ENCODE data around the gene CLOCK. TPM values are rescaled to one million over a fixed set of nuclear protein-coding genes. Genes with fewer than 3 reads are reported as not detected.
"Not testable (repeated sequence)": the region's sequence is repeated elsewhere in the genome, so short reads cannot be mapped to it uniquely, and the experiment has no call there.

Gene CLOCK, protein sequence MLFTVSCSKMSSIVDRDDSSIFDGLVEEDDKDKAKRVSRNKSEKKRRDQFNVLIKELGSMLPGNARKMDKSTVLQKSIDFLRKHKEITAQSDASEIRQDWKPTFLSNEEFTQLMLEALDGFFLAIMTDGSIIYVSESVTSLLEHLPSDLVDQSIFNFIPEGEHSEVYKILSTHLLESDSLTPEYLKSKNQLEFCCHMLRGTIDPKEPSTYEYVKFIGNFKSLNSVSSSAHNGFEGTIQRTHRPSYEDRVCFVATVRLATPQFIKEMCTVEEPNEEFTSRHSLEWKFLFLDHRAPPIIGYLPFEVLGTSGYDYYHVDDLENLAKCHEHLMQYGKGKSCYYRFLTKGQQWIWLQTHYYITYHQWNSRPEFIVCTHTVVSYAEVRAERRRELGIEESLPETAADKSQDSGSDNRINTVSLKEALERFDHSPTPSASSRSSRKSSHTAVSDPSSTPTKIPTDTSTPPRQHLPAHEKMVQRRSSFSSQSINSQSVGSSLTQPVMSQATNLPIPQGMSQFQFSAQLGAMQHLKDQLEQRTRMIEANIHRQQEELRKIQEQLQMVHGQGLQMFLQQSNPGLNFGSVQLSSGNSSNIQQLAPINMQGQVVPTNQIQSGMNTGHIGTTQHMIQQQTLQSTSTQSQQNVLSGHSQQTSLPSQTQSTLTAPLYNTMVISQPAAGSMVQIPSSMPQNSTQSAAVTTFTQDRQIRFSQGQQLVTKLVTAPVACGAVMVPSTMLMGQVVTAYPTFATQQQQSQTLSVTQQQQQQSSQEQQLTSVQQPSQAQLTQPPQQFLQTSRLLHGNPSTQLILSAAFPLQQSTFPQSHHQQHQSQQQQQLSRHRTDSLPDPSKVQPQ
- total RNA-seq (ENCODE audit: insufficient read depth, low replicate concordance): 27.9 TPM

DNA sequence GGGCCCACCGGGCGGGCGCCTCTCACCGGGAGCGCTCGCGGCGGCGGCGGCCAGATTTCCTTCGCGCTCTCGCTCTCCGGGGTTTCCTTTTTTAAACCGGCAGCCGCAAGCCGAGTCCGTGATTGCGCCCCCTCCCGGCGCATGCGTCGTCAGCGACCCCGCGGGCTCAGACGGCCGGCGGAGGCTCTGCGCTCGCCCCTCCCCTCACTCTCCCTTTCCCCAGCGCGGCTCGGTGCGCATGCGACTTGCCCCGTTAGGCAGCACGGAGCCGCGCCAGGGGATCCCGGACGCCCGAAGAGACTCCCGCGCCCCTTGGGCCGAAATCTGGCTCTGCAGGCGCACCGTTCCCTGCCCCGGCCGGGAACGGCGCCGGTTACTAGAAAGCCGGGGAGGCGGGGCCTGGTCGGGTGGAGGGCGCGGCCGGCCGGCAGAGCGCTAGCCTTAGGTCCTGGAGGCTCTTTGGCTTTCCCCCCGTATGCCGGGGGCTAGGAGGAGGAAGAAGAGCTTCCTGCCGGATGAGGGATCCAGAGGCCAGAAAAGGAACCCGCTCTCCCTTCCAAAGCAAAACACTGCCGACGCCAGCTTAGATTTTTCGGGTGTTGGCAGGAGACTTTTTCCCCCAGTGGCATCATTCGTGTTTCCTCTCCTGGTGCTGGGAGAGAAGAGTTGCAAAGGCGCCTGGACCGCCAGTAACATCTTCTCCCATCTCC lies at the start of gene CLOCK:
Gene CLOCK, minus strand, starts transcription at position 154 of the 710 bp plus-strand sequence. CDS start 64,124 bp downstream, outside the sequence.
- peak; percentile 94 for DNase-seq (ENCODE audit: low spot score)

DNA sequence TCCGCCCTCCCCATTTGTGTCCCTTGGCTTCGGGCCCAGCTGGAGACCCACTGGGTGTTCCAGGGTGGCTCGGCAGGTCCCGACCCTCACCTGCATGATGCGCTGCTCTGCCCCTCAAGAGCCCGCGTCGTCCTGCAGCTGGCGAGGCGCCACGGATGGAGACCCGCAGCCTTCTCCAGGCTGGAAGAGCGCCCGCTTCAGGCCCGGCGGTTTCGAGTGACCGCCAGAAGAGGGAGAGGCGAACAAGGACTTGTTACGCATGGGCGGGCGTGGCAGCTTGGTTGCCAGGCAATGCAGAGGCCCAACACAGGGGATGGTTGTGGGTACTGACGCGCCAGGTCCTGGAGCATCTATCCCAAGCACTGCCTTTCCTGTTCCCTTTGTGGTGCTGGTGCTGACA lies 45.3 kb upstream of the CLOCK start, which contains the start of gene PDCL2:
Gene PDCL2, minus strand, starts transcription at position 232 of the 400 bp plus-strand sequence. Its CDS starts 136 bp downstream, at position 96.
- no peak for DNase-seq (ENCODE audit: low spot score)

DNA sequence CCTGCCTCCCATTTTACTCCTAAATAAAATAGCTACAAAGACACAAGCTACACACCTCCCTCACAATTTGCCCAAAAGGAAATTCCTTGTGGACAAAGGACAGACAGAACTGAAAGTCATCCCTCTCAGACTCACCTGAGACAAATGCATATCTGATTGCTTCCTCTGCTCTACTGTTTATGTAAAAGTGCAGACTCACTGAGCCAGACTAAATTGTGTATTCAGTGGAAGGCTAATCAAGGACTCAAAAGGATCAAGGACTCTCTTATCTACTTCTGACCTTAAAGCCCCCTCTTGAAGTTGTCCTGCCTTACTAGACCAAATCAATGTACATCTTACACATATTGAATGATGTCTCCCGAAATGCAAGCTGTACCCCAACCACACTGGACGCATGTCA lies 41.5 kb upstream of the CLOCK start:
- DNase-seq (ENCODE audit: low spot score): no peak

DNA sequence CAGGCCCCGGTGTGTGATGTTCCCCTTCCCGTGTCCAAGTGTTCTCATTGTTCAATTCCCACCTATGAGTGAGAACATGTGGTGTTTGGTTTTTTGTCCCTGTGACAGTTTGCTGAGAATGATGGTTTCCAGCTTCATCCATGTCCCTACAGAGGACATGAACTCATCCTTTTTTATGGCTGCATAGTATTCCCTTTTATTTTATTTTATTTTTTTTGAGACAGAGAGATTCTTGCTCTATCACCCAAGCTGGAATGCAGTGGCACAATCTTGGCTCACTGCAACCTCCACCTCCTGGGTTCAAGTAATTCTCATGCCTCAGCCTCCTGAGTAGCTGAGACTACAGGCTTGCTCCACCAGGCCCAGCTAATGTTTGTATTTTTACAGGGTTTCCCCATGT lies 36.1 kb upstream of the CLOCK start:
- not testable (repeated sequence) for DNase-seq (ENCODE audit: low spot score)

DNA sequence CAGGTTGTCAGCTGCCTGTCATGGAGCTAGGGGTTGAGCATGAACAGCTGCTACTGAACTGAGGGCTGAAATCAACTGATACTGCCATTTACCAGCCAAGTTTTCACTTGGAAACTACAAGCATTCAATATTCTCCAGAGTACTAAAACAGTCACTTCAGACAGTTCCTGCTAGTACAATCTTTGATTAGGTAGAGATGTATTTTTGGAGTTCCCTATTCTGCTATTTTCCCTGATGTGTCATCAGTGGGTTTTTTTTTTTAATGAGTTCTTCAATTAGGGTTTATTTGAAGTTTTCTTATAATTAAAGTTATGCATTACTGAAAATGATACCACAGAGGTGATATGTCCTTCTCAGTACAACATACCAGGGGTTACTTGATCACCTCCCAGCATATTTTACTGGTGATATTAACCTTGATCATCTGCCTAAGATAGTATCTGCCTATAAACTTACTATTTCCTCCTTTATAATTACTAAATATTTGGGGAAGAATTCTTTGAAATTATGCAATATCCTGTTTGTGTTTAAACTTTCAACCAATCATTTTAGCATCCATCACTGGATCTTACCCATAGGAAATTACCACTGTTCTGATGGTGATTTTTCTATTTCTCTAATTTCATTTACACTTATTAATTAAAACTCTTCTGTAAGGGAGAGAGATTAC lies 31.8 kb upstream of the CLOCK start:
- no peak for DNase-seq (ENCODE audit: low spot score)

DNA sequence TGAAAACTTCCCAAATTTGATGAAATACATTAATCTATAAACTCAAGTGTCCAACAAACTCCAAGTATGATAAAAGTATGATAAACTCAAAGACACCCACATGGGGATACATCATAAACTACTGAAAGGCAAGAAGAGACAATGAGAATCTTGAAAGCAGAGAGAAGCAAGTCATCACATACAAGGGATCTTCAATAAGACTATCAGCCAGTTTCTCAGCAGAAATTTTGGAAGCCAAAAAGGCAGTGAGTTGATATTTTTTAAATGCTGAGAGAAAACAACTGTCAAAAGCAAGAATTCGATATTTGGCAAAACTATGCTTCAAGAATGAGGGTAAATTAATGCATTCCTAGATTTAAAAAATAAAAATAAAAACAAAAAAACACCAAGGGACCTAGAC lies 28.8 kb upstream of the CLOCK start:
- DNase-seq (ENCODE audit: low spot score): no peak

DNA sequence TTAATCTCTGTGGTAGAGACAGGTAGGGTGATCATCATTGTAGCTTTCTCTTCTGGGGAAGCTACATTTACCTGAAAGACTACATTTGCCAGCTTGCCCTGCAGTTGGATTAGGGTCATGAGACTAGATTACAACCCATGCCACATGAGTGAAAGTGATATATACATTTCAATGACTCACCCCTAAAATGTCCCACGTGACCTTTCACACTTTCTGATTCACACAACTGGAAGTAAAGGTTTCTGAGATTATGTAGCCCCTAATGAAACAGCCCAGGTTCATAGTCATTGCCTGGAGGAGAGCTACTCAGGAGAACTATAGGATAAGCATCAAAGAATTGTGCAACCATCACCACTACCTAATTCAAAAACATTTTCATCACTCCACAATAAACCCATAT lies 27.5 kb upstream of the CLOCK start:
- no peak for DNase-seq (ENCODE audit: low spot score)

DNA sequence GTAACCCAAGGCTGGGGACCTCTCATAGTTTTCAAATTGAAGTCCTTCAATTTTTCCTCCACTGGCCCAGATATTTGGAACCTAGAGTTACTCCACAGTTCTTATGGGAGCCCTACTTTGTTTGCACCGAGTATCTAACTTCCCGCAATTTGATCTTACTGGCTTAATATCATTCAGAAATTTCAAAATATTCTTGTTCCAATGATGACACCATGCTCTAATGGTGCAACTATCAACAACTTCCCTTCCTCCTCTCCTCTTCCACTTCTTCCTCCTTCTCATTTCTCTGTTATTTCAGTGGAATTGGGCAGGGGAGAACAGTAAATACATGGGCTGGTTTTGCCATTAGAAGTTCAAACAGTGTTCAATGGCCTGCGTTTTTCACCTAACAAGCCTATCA lies 25.1 kb upstream of the CLOCK start:
- no peak for DNase-seq (ENCODE audit: low spot score)

DNA sequence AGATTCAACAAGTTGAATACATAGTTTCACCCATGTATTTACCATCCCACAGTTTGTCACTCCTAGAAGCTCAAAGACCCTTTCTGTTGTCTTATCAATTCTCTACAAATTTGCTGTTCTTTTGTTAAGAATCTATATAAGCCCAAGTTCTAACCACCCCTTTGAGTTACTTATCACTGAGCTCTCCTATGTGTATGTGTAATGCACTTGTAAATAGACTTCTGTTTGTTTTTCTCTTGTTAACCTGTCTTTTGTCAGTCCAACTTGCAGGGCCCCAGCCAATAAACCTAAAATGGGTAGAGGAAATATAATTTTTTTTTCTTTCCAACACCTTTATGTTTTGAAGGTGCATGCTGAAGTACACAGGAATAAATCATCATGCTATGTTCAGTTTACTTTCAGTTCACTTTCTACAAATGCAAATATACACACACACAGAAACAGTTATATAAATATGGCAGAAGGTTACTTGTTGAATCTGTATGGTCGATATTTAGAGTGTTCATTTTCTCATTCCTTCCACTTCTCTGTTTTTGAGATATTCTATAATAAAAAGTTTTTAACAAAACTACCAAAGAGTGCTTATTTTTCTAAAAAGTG lies 22.3 kb upstream of the CLOCK start:
- DNase-seq (ENCODE audit: low spot score): no peak

DNA sequence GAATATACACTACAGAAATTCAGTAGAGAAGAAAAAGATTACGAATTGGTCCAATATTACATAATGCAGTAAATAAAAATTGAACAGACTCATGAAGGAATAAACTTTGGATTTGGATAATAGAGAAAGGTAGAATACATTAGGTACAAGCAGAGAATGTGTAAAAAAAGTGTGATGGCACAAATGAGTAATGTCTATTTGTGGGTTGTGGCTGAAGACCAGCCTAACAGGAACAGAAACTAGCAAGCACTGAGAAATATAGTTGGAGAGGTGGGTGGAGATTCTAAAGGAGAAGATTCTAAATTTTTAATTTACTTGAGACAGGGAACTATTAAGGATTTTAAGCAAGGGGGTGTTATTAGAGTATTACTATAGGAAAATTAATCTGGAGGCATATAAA lies 15.2 kb upstream of the CLOCK start:
- DNase-seq (ENCODE audit: low spot score): no peak

DNA sequence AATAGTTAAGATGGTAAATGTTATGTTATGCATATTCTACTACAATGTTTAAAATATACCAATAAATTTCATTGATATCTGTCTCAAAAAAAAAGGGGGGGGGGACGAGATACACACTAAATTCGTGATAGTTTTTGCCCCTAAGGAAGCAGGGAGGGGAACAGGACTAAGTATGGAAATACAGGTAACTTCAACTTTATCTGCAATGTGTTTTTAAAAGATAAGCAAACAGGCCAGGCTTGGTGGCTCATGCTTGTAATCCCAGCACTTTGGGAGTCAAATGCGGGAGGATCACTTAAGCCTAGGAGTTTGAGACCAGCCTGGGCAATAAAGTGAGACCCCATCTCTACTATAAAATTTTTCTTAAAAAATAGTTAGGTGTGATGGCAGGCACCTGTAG lies 13.4 kb upstream of the CLOCK start:
- DNase-seq (ENCODE audit: low spot score): no peak

DNA sequence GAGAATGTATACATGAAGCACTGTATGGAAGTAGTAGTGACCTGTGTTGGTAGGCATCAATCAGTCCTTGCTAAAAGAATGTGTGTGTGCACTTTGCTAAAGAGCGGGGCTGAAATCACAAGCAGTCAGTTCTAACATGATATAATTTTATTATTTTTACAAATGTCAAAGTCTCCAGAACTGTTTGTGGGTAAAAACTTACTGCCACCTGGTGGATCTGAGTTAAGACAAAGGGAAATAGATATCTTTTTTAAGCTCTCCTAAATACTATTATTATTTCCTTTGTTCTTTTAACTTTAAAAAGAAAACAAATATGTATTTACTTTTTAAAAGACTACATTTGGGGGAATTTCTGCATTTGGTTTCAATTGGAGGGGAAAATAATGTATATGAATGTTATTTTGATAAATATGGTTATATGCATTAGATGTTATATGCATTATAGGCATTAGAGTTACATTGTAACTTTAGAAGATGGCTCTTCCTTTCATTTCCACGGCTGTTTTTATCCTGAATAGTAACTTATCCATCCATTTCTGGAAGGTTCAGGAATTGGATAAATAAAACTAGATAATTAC lies 7.8 kb upstream of the CLOCK start:
- DNase-seq (ENCODE audit: low spot score): peak; percentile 49

DNA sequence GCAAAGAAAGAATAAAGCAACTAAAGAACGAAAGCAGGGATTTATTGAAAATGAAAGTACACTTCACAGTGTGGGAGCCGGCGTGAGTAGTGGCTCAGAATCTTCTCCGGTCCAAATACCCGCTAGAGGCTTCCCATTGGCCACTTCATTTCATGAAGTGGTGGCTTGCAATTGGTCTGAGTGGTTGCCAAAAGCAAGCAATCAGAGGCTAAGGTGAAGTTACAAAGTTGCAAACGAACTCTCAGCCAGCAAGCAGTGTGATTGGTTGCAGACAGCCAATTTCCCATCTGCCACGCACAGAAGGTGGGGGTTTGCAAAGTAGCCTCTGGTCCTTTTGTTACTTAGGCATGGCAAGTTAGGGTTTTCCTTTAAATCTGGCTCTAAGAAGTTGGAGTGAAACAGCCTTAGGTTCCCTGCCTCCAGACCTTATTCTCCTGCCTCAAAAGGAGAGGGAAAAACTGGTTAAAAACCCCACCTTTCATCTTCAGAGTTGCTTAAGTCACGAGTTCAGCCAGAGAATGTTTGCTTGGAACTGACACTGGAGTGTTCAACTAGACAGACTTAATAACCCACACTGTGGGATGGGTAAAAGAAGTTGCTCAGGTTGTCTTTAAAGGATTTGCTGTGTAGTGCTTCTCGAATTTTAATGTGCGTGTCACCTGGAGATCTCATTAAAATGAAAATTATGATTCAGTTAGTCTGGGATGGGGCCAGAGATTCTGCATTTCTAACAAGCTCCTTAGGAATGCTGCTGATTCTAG lies 6.9 kb upstream of the CLOCK start:
- DNase-seq (ENCODE audit: low spot score): peak; percentile 48

DNA sequence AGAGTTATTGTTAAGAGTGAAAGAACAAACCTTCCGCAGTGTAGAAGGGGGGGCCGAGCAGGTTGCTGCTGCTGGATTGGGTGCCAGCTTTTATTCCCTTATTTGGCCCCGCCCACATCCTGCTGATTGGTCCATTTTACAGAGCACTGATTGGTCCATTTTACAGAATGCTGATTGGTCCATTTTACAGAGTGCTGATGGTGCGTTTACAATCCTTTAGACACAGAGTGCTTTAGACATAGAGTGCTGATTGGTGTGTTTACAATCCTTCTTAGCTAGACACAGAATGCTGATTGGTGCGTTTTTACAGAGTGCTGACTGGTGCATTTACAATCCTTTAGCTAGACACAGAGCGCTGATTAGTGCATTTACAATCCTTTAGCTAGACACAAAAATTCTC lies 5.3 kb upstream of the CLOCK start:
- not testable (repeated sequence) for DNase-seq (ENCODE audit: low spot score)

DNA sequence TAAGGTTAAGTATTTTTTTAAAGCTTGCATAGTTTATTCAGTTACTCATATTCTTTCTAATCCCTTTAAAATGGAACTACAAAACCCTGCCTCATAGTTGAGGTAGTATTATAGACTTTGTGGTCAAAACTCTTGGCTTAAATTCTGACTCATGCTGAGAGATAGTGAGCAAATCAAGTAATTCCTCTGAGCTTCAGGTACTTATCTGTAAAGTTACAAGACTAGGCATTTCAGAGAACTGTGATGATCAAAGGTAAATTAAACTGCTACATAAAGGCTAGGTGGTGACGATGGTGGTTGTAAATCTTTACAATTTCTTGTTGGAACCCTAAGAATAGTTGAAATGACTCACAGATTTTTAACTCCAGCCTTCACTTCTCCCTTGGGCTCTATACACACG lies 3.2 kb upstream of the CLOCK start:
- peak; percentile 77 for DNase-seq (ENCODE audit: low spot score)

DNA sequence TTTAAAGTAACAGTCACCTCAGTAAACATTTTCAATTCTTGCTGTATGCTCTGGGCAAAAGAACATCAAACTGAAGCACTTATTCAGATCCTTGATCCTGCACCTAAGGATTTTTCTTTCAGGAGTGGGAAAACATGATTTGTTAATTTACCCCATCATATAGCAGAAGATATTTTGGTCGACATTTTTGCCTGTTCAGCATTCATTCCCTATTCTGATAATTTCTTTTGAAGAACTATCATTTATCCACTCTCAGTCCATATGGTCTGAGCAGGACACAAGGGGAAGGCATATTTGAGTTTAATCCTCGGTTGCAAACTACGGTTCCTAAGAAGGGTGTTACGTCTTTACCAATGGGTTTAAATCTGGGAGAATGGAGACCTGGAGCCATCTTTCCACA lies 1.2 kb upstream of the CLOCK start:
- DNase-seq (ENCODE audit: low spot score): no peak

DNA sequence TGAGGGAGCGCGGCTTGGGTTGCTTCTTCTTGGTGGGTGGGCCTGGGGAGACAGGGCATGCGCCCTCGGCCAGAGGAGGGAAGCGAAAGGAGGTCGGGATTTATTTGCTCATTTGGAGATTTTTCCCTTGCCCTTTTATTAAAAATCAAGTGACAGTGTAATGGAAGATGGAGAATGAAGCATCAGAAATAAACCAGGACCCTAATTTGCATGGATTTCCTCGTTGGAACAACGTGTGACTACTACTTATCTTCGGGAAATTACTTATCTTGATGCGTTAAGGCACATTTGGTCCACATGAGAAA lies 709 bp upstream of the CLOCK start:
- DNase-seq (ENCODE audit: low spot score): no peak

DNA sequence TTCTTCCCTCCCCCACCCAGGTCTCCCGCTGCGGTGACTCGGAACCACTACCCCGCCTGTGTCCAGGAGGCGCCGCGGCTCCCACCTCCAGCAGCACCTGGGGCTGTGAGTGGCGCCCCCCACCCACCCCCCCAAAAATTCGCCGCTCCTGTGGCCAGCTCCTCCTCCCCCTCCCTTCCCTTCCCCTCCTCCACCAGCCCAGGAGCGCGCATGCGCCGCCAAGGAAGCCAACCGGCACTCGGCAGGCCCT lies 278 bp downstream of the CLOCK start:
- no peak for DNase-seq (ENCODE audit: low spot score)

DNA sequence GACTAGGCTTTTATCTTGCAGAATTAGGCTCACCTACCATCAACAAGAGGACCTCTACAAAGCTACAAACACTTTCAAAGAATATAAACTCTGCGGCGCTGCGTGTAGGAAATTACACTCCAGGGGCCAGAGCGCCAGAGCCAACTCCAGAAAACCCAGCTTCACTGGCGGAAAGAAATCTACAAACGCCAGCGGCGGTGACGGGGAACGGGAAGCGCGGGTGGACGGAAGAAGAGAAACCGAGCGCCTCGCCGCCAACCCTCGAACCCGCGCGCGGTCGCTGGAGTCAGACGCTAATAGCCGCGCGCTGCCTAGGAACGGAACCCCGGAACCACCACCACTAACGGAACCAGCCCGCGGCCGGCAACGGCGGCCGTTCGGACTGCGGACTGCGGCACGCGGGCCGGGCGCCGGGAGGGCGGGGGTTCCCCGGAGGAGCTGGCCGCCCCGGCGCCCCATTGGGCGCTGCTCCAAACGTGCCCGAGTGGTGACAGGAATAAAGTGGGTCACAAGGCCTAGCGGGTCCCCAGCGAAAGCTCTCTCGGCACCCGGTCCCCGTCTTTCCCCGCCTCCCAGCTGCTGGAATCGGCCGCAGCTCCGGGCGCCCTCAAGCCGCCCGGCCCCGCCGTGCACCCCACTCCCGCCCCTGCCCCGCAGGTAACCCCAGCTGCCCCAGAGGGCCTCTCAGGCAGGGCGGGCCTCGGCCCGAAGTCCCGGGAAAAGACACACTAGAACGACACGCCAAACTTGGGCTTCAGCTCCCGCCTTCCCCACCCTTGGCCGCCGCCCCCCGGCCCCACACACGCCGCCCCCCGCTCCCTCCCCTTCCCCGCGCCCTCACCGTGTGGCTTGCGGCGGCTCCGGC lies 836 bp downstream of the CLOCK start:
- peak; percentile 87 for DNase-seq (ENCODE audit: low spot score)
